Omental fat pad (tissue), 4 donors: ENCODE data around the gene NEK2. TPM values are rescaled to one million over a fixed set of nuclear protein-coding genes. Genes with fewer than 3 reads are reported as not detected.
"Not testable (repeated sequence)": the region's sequence is repeated elsewhere in the genome, so short reads cannot be mapped to it uniquely, and the experiment has no call there.

Experiments
- ATAC-seq: fragments of 150-250 bp; one replicate; pipeline ENCODE4 v1.9.1; 2016; ENCODE audit warnings: mild to moderate bottlenecking, moderate library complexity; ENCODE audit not compliant: low FRiP score
- DNase-seq: peaks from one replicate; pipeline ENCODE4 v3.0.0-alpha.2; 2019; ENCODE audit warnings: low spot score
- CTCF ChIP-seq, 3 donors: fragments of 450-650 bp; IDR thresholded peaks; one replicate each; pipeline ENCODE4 v1.5.1; 2016 to 2017; ENCODE audit warnings: antibody characterized with exemption in 3 of 3, mild to moderate bottlenecking in 3 of 3, moderate library complexity in 2 of 3
- total RNA-seq, 4 donors: library from RNA; depleted of rRNA; stranded (reverse); fragments of >200 nt; gene quantifications; one replicate each; pipeline ENCODE4 v1.1.0, GENCODE V29; 2016

NEK2 gene
- total RNA-seq, 4 donors from 2014 or later = 0.47 to 0.60 TPM; not detected in 2

- no peak for TF ChIP-seq CTCF (IDR thresholded peaks at IDR 0.05)
- DNase-seq (no peak), ATAC-seq (no peak)
These were observed 43.2 kb downstream of the NEK2 start for GRCh38 chr1:211632117-211632807.

GRCh38 chr1:211631168-211631567 is 44.3 kb downstream of the NEK2 start:
- no peak for DNase-seq
- ATAC-seq = no peak
- TF ChIP-seq CTCF (IDR thresholded peaks at IDR 0.05) = no peak

GRCh38 chr1:211630236-211631081 is 45.0 kb downstream of the NEK2 start:
- DNase-seq = no peak
- no peak for TF ChIP-seq CTCF (IDR thresholded peaks at IDR 0.05)
- peak; percentile 64 for ATAC-seq

- no peak for TF ChIP-seq CTCF (IDR thresholded peaks at IDR 0.05)
- DNase-seq = no peak
- no peak for ATAC-seq
These were observed 47.0 kb downstream of the NEK2 start for GRCh38 chr1:211628417-211628816.

- DNase-seq = no peak
- ATAC-seq = no peak
- TF ChIP-seq CTCF (IDR thresholded peaks at IDR 0.05) = no peak
These were observed 48.2 kb downstream of the NEK2 start for GRCh38 chr1:211627259-211627658.

- ATAC-seq, DNase-seq: not testable (repeated sequence)
These were observed 49.6 kb downstream of the NEK2 start for GRCh38 chr1:211625866-211626265.

GRCh38 chr1:211625040-211625439 is 50.4 kb downstream of the NEK2 start:
- DNase-seq (no peak), ATAC-seq (peak; percentile 75)
- no peak for TF ChIP-seq CTCF (IDR thresholded peaks at IDR 0.05)
